Small intestine (tissue), 7 donors: ENCODE measurements around the gene PNO1. TPM values are rescaled to one million over a fixed set of nuclear protein-coding genes. Genes with fewer than 3 reads are reported as not detected.
"Not testable (repeated sequence)": the region's sequence is repeated elsewhere in the genome, so short reads cannot be mapped to it uniquely, and the experiment has no call there.

Experiments
- DNase-seq, 2 donors: peaks; one replicate each; pipeline versions ENCODE4 v3.0.0 to v3.0.0-alpha.2; 2013
- FAIRE-seq: peaks from 2 replicates; lab custom pipeline; 2012; peaks lifted over from hg19 to GRCh38; lab: Jason Lieb, UNC
- H3K27ac ChIP-seq, 3 donors: one replicate each; pipeline ENCODE4 v1.5.1; 2013; ENCODE audit warnings: low read length in 2 of 3, mild to moderate bottlenecking in 2 of 3, control low read depth in 1 of 3, inconsistent platforms in 1 of 3, low read depth in 1 of 3, moderate library complexity in 1 of 3
- H3K27me3 ChIP-seq, 3 donors: one replicate each; pipeline ENCODE4 v1.6.1; 2013; ENCODE audit warnings: low read length in 3 of 3, inconsistent platforms in 1 of 3; ENCODE audit not compliant: control insufficient read depth in 3 of 3, insufficient read depth in 3 of 3
- H3K36me3 ChIP-seq, 3 donors: one replicate each; pipeline ENCODE4 v1.6.1; 2013; ENCODE audit warnings: low read length in 3 of 3, inconsistent platforms in 1 of 3, low read depth in 1 of 3, mild to moderate bottlenecking in 1 of 3, moderate library complexity in 1 of 3; ENCODE audit not compliant: control insufficient read depth in 3 of 3, insufficient read depth in 2 of 3
- H3K4me1 ChIP-seq, 3 donors: one replicate each; pipeline ENCODE4 v1.6.1; 2013; ENCODE audit warnings: low read length in 2 of 3, inconsistent platforms in 1 of 3, low read depth in 1 of 3, mild to moderate bottlenecking in 1 of 3, moderate library complexity in 1 of 3; ENCODE audit not compliant: control insufficient read depth in 3 of 3, insufficient read depth in 2 of 3
- H3K4me3 ChIP-seq, 3 donors: one replicate each; pipeline ENCODE4 v1.5.1; 2013; ENCODE audit warnings: low read length in 3 of 3, control low read depth in 1 of 3, inconsistent platforms in 1 of 3, low read depth in 1 of 3, mild to moderate bottlenecking in 1 of 3, moderate library complexity in 1 of 3
- H3K9me3 ChIP-seq, 2 donors: one replicate each; pipeline ENCODE4 v1.6.1; 2013; ENCODE audit warnings: low read depth in 1 of 2, low read length in 1 of 2; ENCODE audit not compliant: control insufficient read depth in 2 of 2, insufficient read depth in 1 of 2
- WGBS, 3 donors: extraction: QIAGEN DNeasy Blood & Tissue Kit; methylation state at CpG; one replicate each; pipeline ENCODE4 v1.1.7; 2013; 5-methylcytosine and 5-hydroxymethylcytosine counted together
- polyA plus RNA-seq, 4 donors: library from polyadenylated mRNA; stranded (reverse) in 3 of 4; unstranded in 1 of 4; fragments of 200-250 nt in 3 of 4; fragments of 120-200 nt in 1 of 4; gene quantifications; one replicate each; pipeline versions ENCODE4 v1.2.1 to v1.2.3, GENCODE V29; 2013
- donor health status: healthy with polysubstance abuse.
- donor health status: control.
- donor health status: control.
- donor health status: Bipolar disorder and iron deficiency.
- donor health status: healthy.

PNO1 gene
- polyA plus RNA-seq, 4 donors = 4.9 to 13.5 (median 9.2) TPM

- FAIRE-seq (no peak), DNase-seq (no peak)
- Histone ChIP-seq H3K27ac (no peak overlapping the region), H3K4me1 (peaks cover 0 to 5% (median 4%) of the 10 kb centered on the region in 3 donors), H3K9me3 (no peaks in the 10 kb centered on the region), H3K4me3 (no peak overlapping the region), H3K36me3 (peaks cover 9 to 16% (median 12%) of the 10 kb centered on the region in 3 donors), H3K27me3 (no peaks in the 10 kb centered on the region)
- 93 to 100% (median 96%) methylated on average over 1 of the region's 1 CpG for WGBS, 3 donors
Measured at GRCh38 chr2:68163641-68164040, 6.0 kb downstream of the PNO1 start.

DNA sequence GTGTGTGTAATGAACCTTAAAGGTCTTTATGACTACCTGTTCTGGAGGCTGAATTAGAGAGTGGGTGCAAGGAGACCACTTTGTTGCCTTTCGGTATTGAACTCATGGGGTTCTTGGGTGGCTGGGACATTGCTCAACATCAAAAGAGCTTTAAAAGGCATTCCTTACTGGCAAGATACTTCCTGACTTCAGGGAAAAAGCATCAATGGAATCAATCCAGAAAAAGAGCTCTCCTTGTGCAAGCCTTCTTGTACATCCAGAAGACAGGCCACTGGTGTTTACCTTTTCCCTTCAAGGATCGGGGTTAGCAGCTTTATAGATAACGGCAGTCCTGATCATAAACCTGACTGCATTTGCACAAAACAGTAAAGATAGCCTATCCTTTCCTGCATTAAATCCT is 9.5 kb downstream of the PNO1 start:
- H3K9me3 ChIP-seq = no peaks in the 10 kb centered on the region
- FAIRE-seq = no peak
- 42 to 79% (median 45%) methylated on average over 3 of the region's 3 CpGs for WGBS, 3 donors

DNA sequence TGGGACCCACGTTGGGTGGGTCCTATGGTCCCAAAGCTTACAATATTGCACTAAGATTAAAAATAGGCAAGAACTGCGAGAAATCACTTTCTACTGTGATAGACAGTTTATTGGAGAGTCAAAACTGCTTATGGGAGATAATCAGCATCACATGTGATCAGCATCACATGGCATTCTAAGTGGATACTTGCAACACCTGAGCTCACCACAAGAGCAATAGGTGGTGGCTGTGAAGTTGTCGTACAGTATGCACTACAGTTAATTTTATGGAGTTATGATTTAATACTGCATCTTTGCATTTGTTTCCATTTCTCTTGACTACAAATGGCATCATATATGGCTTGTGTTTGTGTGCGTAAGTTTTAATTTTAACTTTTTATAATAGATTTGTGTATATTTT is 11.6 kb downstream of the PNO1 start:
- Histone ChIP-seq H3K27ac (no peak overlapping the region), H3K36me3 (peaks cover 5 to 12% (median 6%) of the 10 kb centered on the region in 3 donors), H3K9me3 (no peaks in the 10 kb centered on the region), H3K4me1 (no peaks in the 10 kb centered on the region), H3K4me3 (no peak overlapping the region), H3K27me3 (no peaks in the 10 kb centered on the region)
- 90 to 96% (median 95%) methylated on average over 4 of the region's 4 CpGs for WGBS, 3 donors
- DNase-seq = no peak
- no peak for FAIRE-seq

More for the DNA sequence above, 9.5 kb downstream of the PNO1 start:
- Histone ChIP-seq H3K36me3 (peaks cover 5 to 15% (median 12%) of the 10 kb centered on the region in 3 donors), H3K27ac (no peak overlapping the region), H3K4me3 (no peak overlapping the region), H3K4me1 (no peaks in the 10 kb centered on the region), H3K27me3 (no peaks in the 10 kb centered on the region)
- no peak for DNase-seq

- Histone ChIP-seq H3K27ac (no peak overlapping the region), H3K27me3 (no peaks in the 10 kb centered on the region), H3K9me3 (no peaks in the 10 kb centered on the region), H3K4me3 (no peak overlapping the region), H3K4me1 (no peaks in the 10 kb centered on the region), H3K36me3 (peaks cover 2 to 11% (median 5%) of the 10 kb centered on the region in 3 donors)
- WGBS, 3 donors = 94 to 95% (median 94%) methylated on average over 7 of the region's 7 CpGs
- FAIRE-seq (no peak), DNase-seq (no peak)
Measured at GRCh38 chr2:68171146-68171545, 13.5 kb downstream of the PNO1 start.

DNA sequence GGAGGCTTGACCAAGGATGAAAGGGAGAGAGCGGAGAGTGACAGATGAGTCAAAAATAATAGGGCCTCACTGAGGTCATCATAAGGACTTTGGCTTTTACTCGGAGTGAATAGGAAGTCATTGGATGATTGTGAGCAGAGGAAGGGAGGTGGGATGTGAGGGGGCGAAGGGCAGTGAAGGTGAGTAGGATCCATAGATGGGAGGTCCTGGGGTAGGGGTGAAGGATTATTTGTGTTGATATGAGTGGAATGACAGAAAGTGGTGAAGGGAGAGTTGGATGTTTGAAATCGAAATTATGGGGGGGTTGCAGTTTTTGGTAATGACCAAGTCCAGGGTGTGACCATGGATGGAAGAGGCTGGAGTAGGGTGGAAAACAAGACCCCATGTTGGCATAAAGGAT is 14.0 kb downstream of the PNO1 start:
- Histone ChIP-seq H3K9me3 (no peaks in the 10 kb centered on the region), H3K4me1 (no peaks in the 10 kb centered on the region), H3K4me3 (no peak overlapping the region), H3K27me3 (no peaks in the 10 kb centered on the region), H3K27ac (no peak overlapping the region), H3K36me3 (peaks cover 2 to 11% (median 3%) of the 10 kb centered on the region in 3 donors)
- DNase-seq (no peak), FAIRE-seq (no peak)
- 77 to 90% (median 86%) methylated on average over 4 of the region's 4 CpGs for WGBS, 3 donors

DNA sequence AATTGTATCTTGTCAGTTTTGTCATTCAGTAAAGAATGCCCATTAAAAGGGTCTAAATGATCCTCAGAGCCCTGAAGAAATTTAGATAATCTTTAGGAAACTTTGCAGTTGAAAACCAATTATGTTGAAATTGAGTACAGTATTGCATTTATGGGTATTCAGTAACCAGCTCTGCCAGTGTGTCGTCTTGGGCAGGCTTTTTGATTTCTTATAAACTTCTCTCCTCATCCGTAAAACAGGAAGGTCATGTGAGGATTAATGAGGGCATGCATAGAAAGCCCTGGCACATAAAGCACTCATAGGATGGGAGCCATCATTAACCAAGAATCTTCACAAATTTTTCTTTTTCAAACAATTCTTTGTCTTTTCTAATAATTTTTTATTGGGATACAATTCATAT is 14.8 kb downstream of the PNO1 start:
- FAIRE-seq = no peak
- Histone ChIP-seq H3K4me3 (no peak overlapping the region), H3K27me3 (no peaks in the 10 kb centered on the region), H3K36me3 (peaks cover 2 to 15% (median 5%) of the 10 kb centered on the region in 3 donors), H3K27ac (no peak overlapping the region), H3K4me1 (no peaks in the 10 kb centered on the region), H3K9me3 (no peaks in the 10 kb centered on the region)
- 78 to 84% (median 84%) methylated on average over 2 of the region's 2 CpGs for WGBS, 3 donors
- DNase-seq = no peak

- H3K4me3 ChIP-seq = no peak overlapping the region
- H3K27ac ChIP-seq = no peak overlapping the region
- 87 to 92% (median 92%) methylated on average over 8 of the region's 8 CpGs for WGBS, 3 donors
- H3K9me3 ChIP-seq = no peaks in the 10 kb centered on the region
- FAIRE-seq (no peak), DNase-seq (no peak)
- H3K27me3 ChIP-seq = no peaks in the 10 kb centered on the region
- H3K36me3 ChIP-seq = peaks cover 2 to 17% (median 5%) of the 10 kb centered on the region in 3 donors
- no peaks in the 10 kb centered on the region for H3K4me1 ChIP-seq
Measured at GRCh38 chr2:68172990-68173700, 15.5 kb downstream of the PNO1 start.

DNA sequence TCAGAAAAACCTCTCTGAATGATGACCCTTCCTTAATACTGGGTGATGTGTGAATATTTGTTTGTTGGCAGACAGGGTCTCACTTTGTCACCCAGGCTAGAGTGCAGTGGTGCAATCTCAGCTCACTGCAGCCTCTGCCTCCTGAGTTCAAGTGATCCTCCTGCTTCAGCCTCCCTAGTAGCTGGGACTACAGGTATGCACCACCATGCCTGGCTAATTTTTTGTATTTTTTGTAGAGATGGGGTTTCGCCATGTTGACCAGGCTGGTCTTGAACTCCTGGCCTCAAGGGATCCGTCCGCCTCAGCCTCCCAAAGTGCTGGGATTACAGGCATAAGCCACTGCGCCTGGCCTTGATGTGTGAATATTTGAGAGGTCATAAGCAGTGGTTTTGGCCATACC is 17.5 kb downstream of the PNO1 start:
- H3K27me3 ChIP-seq, H3K27ac ChIP-seq, H3K9me3 ChIP-seq, DNase-seq, H3K4me1 ChIP-seq, FAIRE-seq, H3K4me3 ChIP-seq: not testable (repeated sequence)
- peaks cover 3 to 16% (median 4%) of the 10 kb centered on the region in 3 donors for H3K36me3 ChIP-seq
- WGBS, 3 donors = 94 to 99% (median 96%) methylated on average over 4 of the region's 4 CpGs
